KMS-11 (cell line): ENCODE results near the gene MORN1.

ENCODE experiments used
- H2AFZ ChIP-seq: fragments of 200-600 bp; sonication (generic); 2 replicates; pipeline ENCODE4 v1.6.1; 2016; ENCODE audit warnings: antibody characterized with exemption, mixed run types, low read depth
- H3K27ac ChIP-seq: fragments of 200-600 bp; sonication (generic); 2 replicates; pipeline ENCODE4 v1.6.1; 2016; ENCODE audit warnings: mild to moderate bottlenecking, mixed run types
- H3K27me3 ChIP-seq: fragments of 200-600 bp; sonication (generic); 2 replicates; pipeline ENCODE4 v1.6.1; 2017; ENCODE audit warnings: mild to moderate bottlenecking, low read depth, mixed run types, moderate library complexity; ENCODE audit not compliant: insufficient read depth
- H3K36me3 ChIP-seq: fragments of 200-600 bp; sonication (generic); 2 replicates; pipeline ENCODE4 v1.6.1; 2017; ENCODE audit warnings: mild to moderate bottlenecking, mixed run types; ENCODE audit not compliant: insufficient read depth
- H3K4me1 ChIP-seq: fragments of 200-600 bp; sonication (generic); 2 replicates; pipeline ENCODE4 v1.6.1; 2016; ENCODE audit warnings: mild to moderate bottlenecking, low read depth, mixed run types; ENCODE audit not compliant: poor library complexity, severe bottlenecking
- H3K4me2 ChIP-seq: fragments of 200-600 bp; sonication (generic); 2 replicates; pipeline ENCODE4 v1.7.0; 2016; ENCODE audit warnings: mild to moderate bottlenecking, mixed run types
- H3K4me3 ChIP-seq: fragments of 200-600 bp; sonication (generic); IDR thresholded peaks from 2 replicates; pipeline ENCODE4 v1.6.1; 2017; ENCODE audit warnings: low read depth, low read length, mixed read lengths; ENCODE audit not compliant: insufficient read depth
- H3K79me2 ChIP-seq: fragments of 200-600 bp; sonication (generic); 2 replicates; pipeline ENCODE4 v1.6.1; 2016; ENCODE audit warnings: low read depth, mixed run types; ENCODE audit not compliant: insufficient read depth
- H3K9ac ChIP-seq: fragments of 200-600 bp; sonication (generic); 2 replicates; pipeline ENCODE4 v1.6.1; 2016; ENCODE audit warnings: mild to moderate bottlenecking, mixed run types
- H4K20me1 ChIP-seq: fragments of 200-600 bp; sonication (generic); 2 replicates; pipeline ENCODE4 v1.6.1; 2016; ENCODE audit warnings: mild to moderate bottlenecking, mixed run types; ENCODE audit not compliant: insufficient read depth
- CTCF ChIP-seq: fragments of 200-600 bp; sonication (generic); conservative IDR thresholded peaks from 2 replicates; pipeline ENCODE4 v1.6.1; 2017; ENCODE audit warnings: low read depth, mild to moderate bottlenecking, antibody characterized with exemption, low read length, moderate library complexity, mixed read lengths

MORN1 gene

GRCh38 chr1:2302292-2302925 is 88.9 kb downstream of the MORN1 start:
- Histone ChIP-seq H3K36me3 (no peaks in the 10 kb centered on the region), H3K9ac (no peak overlapping the region), H2AFZ (no peak overlapping the region), H3K27ac (no peak overlapping the region), H3K4me2 (no peak overlapping the region), H3K4me3 (no peak overlapping the region), H4K20me1 (no peaks in the 10 kb centered on the region), H3K79me2 (no peaks in the 10 kb centered on the region), H3K4me1 (no peaks in the 10 kb centered on the region), H3K27me3 (no peaks in the 10 kb centered on the region; the same call in 1 of the 2 replicates)
- TF ChIP-seq CTCF, result no peak

GRCh38 chr1:2301607-2302291 is 89.6 kb downstream of the MORN1 start:
- Histone ChIP-seq H3K9ac (no peak overlapping the region), H3K27me3 (no peaks in the 10 kb centered on the region; the same call in 1 of the 2 replicates), H3K27ac (no peak overlapping the region), H3K4me2 (no peak overlapping the region), H3K4me3 (no peak overlapping the region), H3K79me2 (no peaks in the 10 kb centered on the region), H3K4me1 (no peaks in the 10 kb centered on the region), H4K20me1 (no peaks in the 10 kb centered on the region), H2AFZ (no peak overlapping the region), H3K36me3 (no peaks in the 10 kb centered on the region)
- no peak for TF ChIP-seq CTCF

- Histone ChIP-seq H3K36me3 (no peaks in the 10 kb centered on the region), H3K4me1 (no peaks in the 10 kb centered on the region), H3K27me3 (no peaks in the 10 kb centered on the region; the same call in 1 of the 2 replicates), H3K4me3 (no peak overlapping the region), H3K27ac (no peak overlapping the region), H3K4me2 (no peak overlapping the region), H3K79me2 (no peaks in the 10 kb centered on the region), H2AFZ (no peak overlapping the region), H3K9ac (no peak overlapping the region), H4K20me1 (no peaks in the 10 kb centered on the region)
- TF ChIP-seq CTCF, result no peak
Observed at GRCh38 chr1:2300851-2301606, 90.3 kb downstream of the MORN1 start.

DNA sequence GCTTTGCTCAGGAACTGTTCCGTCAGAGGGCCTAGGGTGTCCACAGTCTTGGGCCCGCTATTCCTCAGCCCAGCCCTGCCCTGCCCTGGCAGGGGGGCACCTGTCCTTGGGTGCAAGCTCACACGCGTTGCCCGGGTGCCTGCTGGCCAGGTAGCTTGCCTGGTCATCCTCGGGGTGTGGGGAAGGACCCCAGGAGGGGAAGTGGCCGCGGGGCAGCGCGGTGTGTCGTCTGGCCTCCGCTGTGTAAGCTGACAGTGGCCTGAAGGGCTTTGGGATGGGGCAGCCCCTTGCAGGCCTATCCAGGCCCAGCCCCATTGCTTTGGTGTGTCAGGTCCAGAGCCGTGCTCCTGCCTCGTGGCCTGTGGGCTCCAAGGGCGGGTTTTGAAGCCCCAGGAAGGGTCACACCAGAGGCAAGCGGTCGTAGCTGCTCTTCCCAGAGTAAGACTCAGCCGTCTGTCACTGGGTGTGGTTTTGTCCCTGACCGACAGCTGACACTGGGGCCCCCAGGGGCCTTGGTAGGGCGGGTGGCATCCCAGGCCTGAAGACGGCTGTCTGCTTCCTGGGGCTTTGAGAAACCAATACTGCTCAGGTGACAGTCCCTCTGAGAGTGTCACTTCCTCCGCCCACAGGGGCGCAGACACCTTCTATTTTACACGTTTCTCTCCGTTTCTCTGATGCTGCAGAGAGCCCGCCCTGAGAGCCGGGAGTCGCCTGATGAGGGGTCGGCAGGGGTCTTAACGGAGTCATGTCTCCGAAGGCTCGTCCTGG is 91.2 kb downstream of the MORN1 start:
- H3K27me3 ChIP-seq, result peaks cover 5% of the 10 kb centered on the region; the same call in 1 of the 2 replicates
- no peak overlapping the region for H3K4me3 ChIP-seq
- no peaks in the 10 kb centered on the region for H3K36me3 ChIP-seq
- no peak for TF ChIP-seq CTCF
- no peak overlapping the region for H3K9ac ChIP-seq
- no peaks in the 10 kb centered on the region for H3K79me2 ChIP-seq
- no peak overlapping the region for H3K4me2 ChIP-seq
- no peak overlapping the region for H2AFZ ChIP-seq
- H3K27ac ChIP-seq, result no peak overlapping the region
- H4K20me1 ChIP-seq, result no peaks in the 10 kb centered on the region
- no peaks in the 10 kb centered on the region for H3K4me1 ChIP-seq
